CD14-positive monocyte (primary cell): ENCODE results near the gene EIF1B. TPM values are rescaled to one million over a fixed set of nuclear protein-coding genes. Genes with fewer than 3 reads are reported as not detected.

Experiments
- DNase-seq, 3 donors: peaks; one replicate each; pipeline ENCODE4 v3.0.0-alpha.2; 2011 to 2022
- H2AFZ ChIP-seq: 2 replicates; pipeline ENCODE4 v1.6.0; 2012; ENCODE audit warnings: mild to moderate bottlenecking, low read depth, low read length, inconsistent platforms; ENCODE audit not compliant: insufficient read depth, poor library complexity, severe bottlenecking
- H3K27ac ChIP-seq, 2 donors: 1 replicate in 1 of 2; 2 replicates in 1 of 2; pipeline ENCODE4 v1.5.1; 2012 to 2013; ENCODE audit warnings: low read length in 2 of 2, control low read depth in 1 of 2, inconsistent platforms in 1 of 2, low read depth in 1 of 2, mild to moderate bottlenecking in 1 of 2
- H3K27me3 ChIP-seq, 2 donors: one replicate each; pipeline versions ENCODE4 v1.6.0 to v1.6.1; 2011 to 2013; ENCODE audit warnings: low read length in 2 of 2; ENCODE audit not compliant: control insufficient read depth in 2 of 2, insufficient read depth in 2 of 2
- H3K36me3 ChIP-seq, 2 donors: replicated peaks in 1 of 2; 1 replicate in 1 of 2; 2 replicates in 1 of 2; pipeline versions ENCODE4 v1.5.1 to v1.6.1; 2012 to 2013; ENCODE audit warnings: low read length in 2 of 2, control low read depth in 1 of 2, inconsistent platforms in 1 of 2, mild to moderate bottlenecking in 1 of 2; ENCODE audit not compliant: insufficient read depth in 2 of 2, control insufficient read depth in 1 of 2
- H3K4me1 ChIP-seq, 2 donors: 1 replicate in 1 of 2; 2 replicates in 1 of 2; pipeline versions ENCODE4 v1.5.1 to v1.6.1; 2012 to 2013; ENCODE audit warnings: low read length in 2 of 2, control low read depth in 1 of 2, inconsistent platforms in 1 of 2, mild to moderate bottlenecking in 1 of 2, moderate library complexity in 1 of 2; ENCODE audit not compliant: insufficient read depth in 2 of 2, control insufficient read depth in 1 of 2
- H3K4me2 ChIP-seq: replicated peaks from 2 replicates; pipeline ENCODE3; 2012; ENCODE audit warnings: low read length, moderate library complexity, mild to moderate bottlenecking; ENCODE audit not compliant: poor library complexity, severe bottlenecking; ENCODE audit errors: extremely low read depth
- H3K4me3 ChIP-seq, 3 experiments: fragments of 200-600 bp in 1 of 3; sonication (generic) in 1 of 3; replicated peaks in 1 of 3; 1 replicate in 2 of 3; 2 replicates in 1 of 3; pipeline ENCODE4 v1.5.1; 2011 to 2013; ENCODE audit warnings: low read length in 3 of 3, mild to moderate bottlenecking in 3 of 3, control low read depth in 2 of 3, low read depth in 2 of 3, inconsistent platforms in 1 of 3, moderate library complexity in 1 of 3
- H3K79me2 ChIP-seq: 2 replicates; pipeline ENCODE4 v1.6.0; 2012; ENCODE audit warnings: mild to moderate bottlenecking, control low read depth, inconsistent platforms, low read length, moderate library complexity; ENCODE audit not compliant: insufficient read depth
- H3K9ac ChIP-seq: 2 replicates; pipeline ENCODE4 v1.6.0; 2017; ENCODE audit warnings: low read length, mild to moderate bottlenecking; ENCODE audit not compliant: insufficient read depth, poor library complexity, severe bottlenecking
- H3K9me3 ChIP-seq, 2 donors: replicated peaks in 1 of 2; 1 replicate in 1 of 2; 2 replicates in 1 of 2; pipeline versions ENCODE4 v1.5.1 to v1.6.1; 2012 to 2013; ENCODE audit warnings: low read length in 2 of 2, control low read depth in 1 of 2; ENCODE audit not compliant: control insufficient read depth in 1 of 2, insufficient read depth in 1 of 2
- H4K20me1 ChIP-seq: 2 replicates; pipeline ENCODE4 v1.6.0; 2012; ENCODE audit warnings: mild to moderate bottlenecking, low read length, control low read depth, moderate library complexity; ENCODE audit not compliant: insufficient read depth
- H3K27ac Mint-ChIP-seq, 7 donors: one replicate each; pipeline ENCODE4 v1.8.0; 2020; ENCODE audit warnings: mild to moderate bottlenecking in 7 of 7, mixed read lengths in 7 of 7, moderate library complexity in 6 of 7, inconsistent platforms in 2 of 7
- H3K27me3 Mint-ChIP-seq, 3 donors: one replicate each; pipeline ENCODE4 v1.8.0; 2021 to 2022; ENCODE audit warnings: low read depth in 3 of 3, mild to moderate bottlenecking in 3 of 3, mixed read lengths in 3 of 3, moderate library complexity in 3 of 3, inconsistent platforms in 1 of 3
- H3K36me3 Mint-ChIP-seq, 2 donors: one replicate each; pipeline ENCODE4 v1.8.0; 2020; ENCODE audit warnings: mixed read lengths in 2 of 2, inconsistent platforms in 1 of 2, mild to moderate bottlenecking in 1 of 2
- H3K4me1 Mint-ChIP-seq: one replicate; pipeline ENCODE4 v1.8.0; 2020; ENCODE audit warnings: mild to moderate bottlenecking, mixed read lengths
- H3K4me3 Mint-ChIP-seq, 2 donors: one replicate each; pipeline ENCODE4 v1.8.0; 2020; ENCODE audit warnings: mild to moderate bottlenecking in 2 of 2, mixed read lengths in 2 of 2, moderate library complexity in 1 of 2
- H3K9me3 Mint-ChIP-seq, 7 donors: one replicate each; pipeline ENCODE4 v1.8.0; 2020 to 2022; ENCODE audit warnings: mixed read lengths in 7 of 7, mild to moderate bottlenecking in 6 of 7, moderate library complexity in 6 of 7, inconsistent platforms in 2 of 7
- WGBS: methylation state at CpG from one replicate; pipeline ENCODE4 v1.1.5; 2013; ENCODE audit warnings: missing lambda C conversion rate; ENCODE audit not compliant: insufficient coverage; 5-methylcytosine and 5-hydroxymethylcytosine counted together
- intact Hi-C, 2 donors: fragments of 100-400 bp; cut with micrococcal nuclease; formaldehyde crosslinking; loops; one replicate each; pipeline versions ENCODE4 v1.15.0 to v1.15.1; 2023
- polyA plus RNA-seq, 3 donors: library from polyadenylated mRNA; depleted of rRNA in 1 of 3; unstranded in 2 of 3; stranded (reverse) in 1 of 3; fragments of 300-500 nt in 2 of 3; fragments of >200 nt in 1 of 3; fragmentation: Illumina TruSeq in 2 of 3; gene quantifications; 1 replicate in 2 of 3; 2 replicates in 1 of 3; pipeline ENCODE4 v1.2.3, GENCODE V29; 2012 to 2021
- TF ChIP-seq, protein P1 (sequence below): fragments of 200-600 bp; IDR thresholded peaks from one replicate; pipeline ENCODE4 v1.8.0; 2022; ENCODE audit warnings: antibody characterized with exemption, mild to moderate bottlenecking

The EIF1B gene
- polyA plus RNA-seq, 3 donors: 51.8 to 95.4 (median 70.8) TPM

DNA sequence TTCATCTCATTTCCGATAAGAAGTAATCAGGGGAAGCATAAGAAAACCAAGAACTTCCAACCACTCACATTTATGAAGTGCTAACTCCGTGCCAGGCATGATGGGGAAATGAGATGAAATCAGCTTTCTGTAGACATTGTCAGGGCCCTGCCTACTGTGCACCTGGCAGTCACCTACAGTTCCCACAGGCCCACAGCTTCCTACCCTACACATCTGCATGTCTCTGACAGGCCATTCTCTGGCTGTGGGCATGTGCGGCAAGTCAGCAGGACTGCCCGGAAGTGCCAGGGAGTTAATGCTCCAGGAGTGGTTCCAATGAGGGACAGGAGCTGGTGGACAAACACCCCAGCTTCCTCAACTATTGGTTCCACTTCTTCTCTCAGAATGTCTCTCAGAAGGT, 24.3 kb downstream of the EIF1B start:
- Mint-ChIP-seq H3K4me3 (no peak overlapping the region), H3K9me3 (no peaks in the 10 kb centered on the region), H3K27me3 (peaks cover 0 to 2% (median 0%) of the 10 kb centered on the region in 3 donors), H3K27ac (no peak overlapping the region), H3K36me3 (no peaks in the 10 kb centered on the region), H3K4me1 (no peaks in the 10 kb centered on the region)
- H2AFZ ChIP-seq: no peak overlapping the region
- H3K27me3 ChIP-seq: no peaks in the 10 kb centered on the region
- H3K27ac ChIP-seq: no peak overlapping the region
- no peak overlapping the region for H3K9ac ChIP-seq
- H3K4me2 ChIP-seq: no peak overlapping the region
- H3K4me1 ChIP-seq: no peaks in the 10 kb centered on the region
- intact Hi-C loops: no loop called here
- H3K9me3 ChIP-seq: no peaks in the 10 kb centered on the region
- no peaks in the 10 kb centered on the region for H4K20me1 ChIP-seq
- H3K79me2 ChIP-seq: no peaks in the 10 kb centered on the region
- H3K4me3 ChIP-seq: no peak overlapping the region
- DNase-seq: no peak
- TF ChIP-seq, protein P1, sequence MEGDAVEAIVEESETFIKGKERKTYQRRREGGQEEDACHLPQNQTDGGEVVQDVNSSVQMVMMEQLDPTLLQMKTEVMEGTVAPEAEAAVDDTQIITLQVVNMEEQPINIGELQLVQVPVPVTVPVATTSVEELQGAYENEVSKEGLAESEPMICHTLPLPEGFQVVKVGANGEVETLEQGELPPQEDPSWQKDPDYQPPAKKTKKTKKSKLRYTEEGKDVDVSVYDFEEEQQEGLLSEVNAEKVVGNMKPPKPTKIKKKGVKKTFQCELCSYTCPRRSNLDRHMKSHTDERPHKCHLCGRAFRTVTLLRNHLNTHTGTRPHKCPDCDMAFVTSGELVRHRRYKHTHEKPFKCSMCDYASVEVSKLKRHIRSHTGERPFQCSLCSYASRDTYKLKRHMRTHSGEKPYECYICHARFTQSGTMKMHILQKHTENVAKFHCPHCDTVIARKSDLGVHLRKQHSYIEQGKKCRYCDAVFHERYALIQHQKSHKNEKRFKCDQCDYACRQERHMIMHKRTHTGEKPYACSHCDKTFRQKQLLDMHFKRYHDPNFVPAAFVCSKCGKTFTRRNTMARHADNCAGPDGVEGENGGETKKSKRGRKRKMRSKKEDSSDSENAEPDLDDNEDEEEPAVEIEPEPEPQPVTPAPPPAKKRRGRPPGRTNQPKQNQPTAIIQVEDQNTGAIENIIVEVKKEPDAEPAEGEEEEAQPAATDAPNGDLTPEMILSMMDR: no peak
- 93% methylated on average over 3 of the region's 4 CpGs for WGBS
- no peaks in the 10 kb centered on the region for H3K36me3 ChIP-seq

DNA sequence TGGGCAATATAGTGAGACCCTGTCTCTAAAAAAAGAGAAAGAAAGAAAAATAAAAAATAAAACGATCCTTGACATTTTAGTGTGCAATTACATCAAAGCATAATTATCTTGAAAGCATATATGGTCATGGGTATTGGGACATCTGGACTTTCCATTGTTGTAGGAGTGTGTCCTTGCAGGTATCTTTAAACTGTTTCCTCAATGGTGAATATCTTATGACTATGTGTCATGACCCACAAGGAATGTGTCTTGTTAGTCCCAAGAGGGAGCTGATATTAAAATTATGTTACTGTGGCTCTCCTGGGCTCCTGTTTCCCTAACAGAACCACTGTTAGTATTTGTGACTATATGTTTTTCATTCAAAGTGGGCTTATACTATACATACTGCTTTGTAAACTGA, 26.6 kb downstream of the EIF1B start:
- Histone ChIP-seq H3K9me3 (no peaks in the 10 kb centered on the region), H3K4me2 (no peak overlapping the region), H3K9ac (no peak overlapping the region), H3K36me3 (no peaks in the 10 kb centered on the region), H3K4me1 (no peaks in the 10 kb centered on the region), H3K79me2 (no peaks in the 10 kb centered on the region), H4K20me1 (no peaks in the 10 kb centered on the region), H3K27me3 (no peaks in the 10 kb centered on the region), H3K27ac (no peak overlapping the region), H2AFZ (no peak overlapping the region), H3K4me3 (no peak overlapping the region)
- Mint-ChIP-seq H3K36me3 (no peaks in the 10 kb centered on the region), H3K27ac (no peak overlapping the region), H3K27me3 (peaks cover 0 to 2% (median 2%) of the 10 kb centered on the region in 3 donors), H3K9me3 (no peaks in the 10 kb centered on the region), H3K4me3 (no peak overlapping the region), H3K4me1 (no peaks in the 10 kb centered on the region)
- intact Hi-C loops: no loop called here
- WGBS: no CpG with 5 or more reads among the region's 1 CpG
- TF ChIP-seq, protein P1: no peak
- no peak for DNase-seq
